SJSA1 (cell line): ENCODE results near the gene HS6ST1. TPM values are rescaled to one million over a fixed set of nuclear protein-coding genes. Genes with fewer than 3 reads are reported as not detected.

Experiments
- DNase-seq, 2 experiments: peaks; one replicate each; pipeline ENCODE4 v3.0.0-alpha.2; 2015 to 2020; ENCODE audit warnings: low spot score in 2 of 2, low read depth in 1 of 2
- H3K27ac ChIP-seq: fragments of 250-450 bp; sonication (Bioruptor Pico); 2 replicates; pipeline ENCODE4 v1.5.1; 2020; ENCODE audit warnings: mild to moderate bottlenecking, moderate library complexity
- H3K27me3 ChIP-seq: fragments of 250-450 bp; sonication (Bioruptor Pico); replicated peaks from 2 replicates; pipeline ENCODE4 v1.5.1; 2020; ENCODE audit warnings: mild to moderate bottlenecking, moderate library complexity
- H3K36me3 ChIP-seq: fragments of 250-450 bp; sonication (Bioruptor Pico); 2 replicates; pipeline ENCODE4 v1.5.1; 2020; ENCODE audit warnings: mild to moderate bottlenecking
- H3K4me1 ChIP-seq: fragments of 250-450 bp; sonication (Bioruptor Pico); replicated peaks from 2 replicates; pipeline ENCODE4 v1.6.1; 2021; ENCODE audit warnings: mild to moderate bottlenecking
- H3K4me3 ChIP-seq: fragments of 250-450 bp; sonication (Bioruptor Pico); 2 replicates; pipeline ENCODE4 v1.5.1; 2020; ENCODE audit warnings: mild to moderate bottlenecking
- H3K9me3 ChIP-seq: fragments of 250-450 bp; sonication (Bioruptor Pico); replicated peaks from 2 replicates; pipeline ENCODE4 v1.5.1; 2020; ENCODE audit warnings: mild to moderate bottlenecking
- total RNA-seq: library from RNA; depleted of rRNA; stranded (reverse); fragments of >200 nt; shearing (Covaris generic); gene quantifications from 2 replicates; pipeline ENCODE4 v1.2.3, GENCODE V29; 2014

The HS6ST1 gene
- total RNA-seq, 1 experiment from 2014 or later: 160 TPM

DNA sequence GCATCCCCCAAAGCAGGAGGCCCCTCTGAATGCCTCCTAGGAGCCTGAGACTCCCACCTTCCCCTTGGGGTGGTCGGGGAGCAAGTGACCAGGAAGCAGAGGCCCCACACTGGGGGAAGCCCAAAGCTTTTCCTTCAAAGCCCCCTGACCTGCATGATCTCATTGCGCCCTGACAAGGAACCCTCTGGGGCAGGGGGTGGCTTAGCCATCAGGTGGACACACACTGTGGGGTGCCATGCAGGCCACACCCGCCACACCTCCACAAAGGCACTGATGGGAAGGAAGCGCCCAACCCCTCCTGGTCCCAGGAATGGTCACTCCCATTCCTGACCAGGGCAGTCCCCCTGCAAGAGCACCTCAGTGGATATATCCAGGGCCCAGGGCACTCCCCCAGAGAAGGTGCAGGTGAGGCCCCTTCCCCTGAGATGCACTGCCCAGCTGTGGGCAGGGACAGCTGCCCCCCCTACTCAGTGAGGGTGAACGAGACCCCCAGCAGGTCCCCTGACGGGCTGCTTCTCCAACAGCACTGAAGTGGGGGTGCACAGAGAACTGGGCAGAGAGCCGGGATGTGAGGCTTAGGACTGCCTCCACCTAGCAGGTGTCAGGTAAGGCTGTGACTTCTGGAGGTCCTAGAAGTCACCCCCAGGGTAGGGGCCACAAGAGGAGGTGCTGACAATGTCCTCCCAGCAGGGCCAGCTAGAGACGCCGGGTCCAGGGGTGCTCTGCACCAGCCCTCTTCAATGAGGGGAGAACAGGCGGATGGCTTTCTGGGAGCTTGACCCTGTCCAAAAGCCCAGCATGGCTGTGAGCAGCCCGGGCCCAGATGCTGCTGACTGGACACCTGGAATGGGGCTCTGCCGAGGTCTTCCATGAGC is 31.5 kb downstream of the HS6ST1 start:
- no peak for DNase-seq
- Histone ChIP-seq H3K36me3 (peaks cover 92% of the 10 kb centered on the region), H3K27me3 (no peaks in the 10 kb centered on the region), H3K9me3 (0 out of 2 replicates have a peak, but pooled peaks cover 5% of the 10 kb centered on the region), H3K27ac (no peak overlapping the region), H3K4me1 (peaks cover 15% of the 10 kb centered on the region), H3K4me3 (no peak overlapping the region)

GRCh38 chr2:128286011-128286721 is 32.5 kb downstream of the HS6ST1 start:
- Histone ChIP-seq H3K4me3 (no peak overlapping the region), H3K27ac (no peak overlapping the region), H3K36me3 (peaks cover 92% of the 10 kb centered on the region), H3K9me3 (0 out of 2 replicates have a peak, but pooled peaks cover 3% of the 10 kb centered on the region), H3K4me1 (peaks cover 15% of the 10 kb centered on the region), H3K27me3 (no peaks in the 10 kb centered on the region)
- no peak for DNase-seq

DNA sequence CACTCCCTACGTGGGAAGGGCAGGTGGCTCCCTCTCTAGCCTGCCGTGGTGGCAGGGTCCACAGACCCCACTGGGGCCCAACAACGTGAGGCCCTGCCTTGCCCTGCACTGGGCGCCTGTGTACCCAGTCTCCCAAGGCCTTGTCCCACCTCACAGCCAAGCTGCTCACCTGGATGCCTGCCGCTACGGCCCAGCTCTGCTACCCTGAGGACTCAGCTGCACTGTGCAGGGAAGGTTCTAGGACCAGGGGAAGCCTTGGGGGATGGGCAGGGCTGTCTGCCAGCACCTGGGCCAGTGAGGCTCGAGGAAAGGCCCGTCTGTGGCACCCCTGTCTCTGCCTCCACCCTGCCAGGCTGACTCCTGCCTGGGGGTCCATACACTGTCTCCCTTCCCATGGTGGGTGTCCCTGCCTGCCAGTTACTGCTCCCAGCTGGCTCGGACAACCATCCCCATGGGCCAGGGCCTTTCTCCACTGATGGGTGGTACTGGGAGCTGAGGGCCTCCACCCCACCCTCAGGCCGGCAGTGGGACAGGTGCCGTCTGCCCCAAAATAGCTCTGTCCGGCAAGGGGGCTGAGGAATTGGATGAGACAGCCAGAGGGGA is 33.2 kb downstream of the HS6ST1 start:
- DNase-seq: no peak
- H3K36me3 ChIP-seq: peaks cover 94% of the 10 kb centered on the region
- H3K9me3 ChIP-seq: 0 out of 2 replicates have a peak, but pooled peaks cover 2% of the 10 kb centered on the region
- H3K4me1 ChIP-seq: peaks cover 15% of the 10 kb centered on the region
- H3K4me3 ChIP-seq: no peak overlapping the region
- no peaks in the 10 kb centered on the region for H3K27me3 ChIP-seq
- no peak overlapping the region for H3K27ac ChIP-seq

DNA sequence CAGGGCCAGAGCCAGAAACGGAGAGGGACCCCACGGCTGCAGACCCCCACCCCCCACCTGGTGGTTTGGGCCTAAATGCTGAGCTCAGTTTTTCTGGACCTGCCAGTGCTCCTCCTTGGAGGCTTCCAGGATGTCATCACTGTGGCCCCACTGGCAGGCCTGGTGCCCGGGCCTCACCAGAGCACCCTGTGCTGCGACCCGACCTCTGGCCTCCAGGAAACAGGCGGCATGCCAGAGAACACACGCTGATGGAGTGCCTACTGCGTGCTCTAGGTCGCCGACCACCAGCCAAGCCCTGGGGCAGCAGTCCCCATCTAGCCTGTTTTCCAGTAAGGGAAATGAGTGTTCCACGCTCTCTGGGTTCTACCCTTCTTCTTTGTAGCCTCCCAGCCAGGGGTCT is 33.8 kb downstream of the HS6ST1 start:
- H3K4me3 ChIP-seq: no peak overlapping the region
- no peak overlapping the region for H3K27ac ChIP-seq
- H3K27me3 ChIP-seq: no peaks in the 10 kb centered on the region
- DNase-seq: no peak
- peaks cover 9% of the 10 kb centered on the region for H3K4me1 ChIP-seq
- no peaks in the 10 kb centered on the region for H3K9me3 ChIP-seq
- H3K36me3 ChIP-seq: peaks cover 94% of the 10 kb centered on the region

GRCh38 chr2:128284037-128284441 is 34.6 kb downstream of the HS6ST1 start:
- no peak overlapping the region for H3K4me3 ChIP-seq
- DNase-seq: no peak
- peaks cover 1% of the 10 kb centered on the region for H3K4me1 ChIP-seq
- H3K36me3 ChIP-seq: peaks cover 92% of the 10 kb centered on the region
- H3K27ac ChIP-seq: no peak overlapping the region
- no peaks in the 10 kb centered on the region for H3K9me3 ChIP-seq
- no peaks in the 10 kb centered on the region for H3K27me3 ChIP-seq

DNA sequence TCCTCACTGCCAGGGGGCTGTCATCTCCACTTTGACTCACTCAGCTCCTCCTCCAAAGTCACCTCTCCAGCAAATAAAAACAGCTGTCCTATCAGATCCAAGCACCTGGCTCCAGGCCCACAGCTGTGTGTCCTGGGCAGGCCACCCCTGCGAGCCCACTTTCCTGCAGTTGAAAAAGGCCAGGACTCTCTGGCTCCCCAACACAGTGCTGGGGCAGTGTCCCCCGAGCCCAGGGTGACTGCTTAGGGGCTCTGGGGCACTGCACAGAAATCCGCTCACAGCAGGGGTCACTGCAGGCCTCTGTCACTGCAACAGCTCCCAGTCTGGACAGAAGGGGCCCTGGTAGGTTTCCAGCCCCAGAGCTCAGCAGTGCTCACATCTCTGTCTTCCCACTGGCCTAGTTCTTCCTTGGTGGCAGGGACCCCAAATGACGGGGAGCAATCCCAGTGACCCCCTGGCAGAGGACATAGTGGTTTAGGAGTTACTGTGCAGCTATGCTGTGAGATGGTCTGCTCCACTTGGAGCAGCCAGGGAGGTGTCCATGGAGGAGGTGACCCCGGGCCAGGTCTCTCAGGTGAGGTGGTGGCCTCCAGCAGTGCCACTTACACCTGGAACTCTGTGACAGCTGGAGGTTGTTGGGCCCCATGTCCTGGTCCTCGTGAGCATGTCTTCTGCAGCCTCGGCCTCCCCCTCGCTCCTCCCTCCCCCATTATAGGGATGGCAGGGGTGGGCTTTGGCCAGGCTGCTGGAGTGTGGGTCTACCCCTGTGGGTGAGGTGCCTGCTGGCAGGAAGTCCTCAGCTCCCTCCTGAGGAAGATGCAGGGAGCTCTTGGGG is 35.5 kb downstream of the HS6ST1 start:
- no peak overlapping the region for H3K27ac ChIP-seq
- H3K36me3 ChIP-seq: peaks cover 92% of the 10 kb centered on the region
- no peak overlapping the region for H3K4me3 ChIP-seq
- no peaks in the 10 kb centered on the region for H3K27me3 ChIP-seq
- no peak for DNase-seq
- no peaks in the 10 kb centered on the region for H3K9me3 ChIP-seq
- H3K4me1 ChIP-seq: no peaks in the 10 kb centered on the region

- Histone ChIP-seq H3K9me3 (no peaks in the 10 kb centered on the region), H3K27ac (no peak overlapping the region), H3K27me3 (no peaks in the 10 kb centered on the region), H3K4me1 (no peaks in the 10 kb centered on the region), H3K4me3 (no peak overlapping the region), H3K36me3 (peaks cover 92% of the 10 kb centered on the region)
- no peak for DNase-seq
Observed at GRCh38 chr2:128282246-128282975, 36.3 kb downstream of the HS6ST1 start.

DNA sequence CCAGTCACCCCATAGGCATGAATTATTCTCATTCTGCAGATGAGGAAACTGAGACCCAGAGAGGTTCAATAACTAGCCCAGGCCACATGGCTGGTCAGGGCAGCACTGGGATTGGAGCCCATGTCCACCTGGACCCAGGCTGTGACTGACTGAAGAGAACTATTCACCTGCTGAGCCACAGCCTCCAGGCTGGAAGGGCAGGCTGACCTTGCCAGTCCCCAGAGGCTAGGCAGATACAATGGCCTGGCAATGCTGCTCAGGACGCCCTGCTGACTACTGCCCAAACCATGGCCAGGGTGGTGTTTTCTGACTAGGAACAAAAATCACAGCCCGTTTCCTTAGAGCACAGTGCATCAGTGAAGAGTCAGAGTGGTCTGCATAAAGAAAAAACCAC is 36.8 kb downstream of the HS6ST1 start:
- no peak for DNase-seq
- no peaks in the 10 kb centered on the region for H3K27me3 ChIP-seq
- H3K4me3 ChIP-seq: no peak overlapping the region
- peaks cover 92% of the 10 kb centered on the region for H3K36me3 ChIP-seq
- H3K27ac ChIP-seq: no peak overlapping the region
- no peaks in the 10 kb centered on the region for H3K4me1 ChIP-seq
- H3K9me3 ChIP-seq: no peaks in the 10 kb centered on the region

DNA sequence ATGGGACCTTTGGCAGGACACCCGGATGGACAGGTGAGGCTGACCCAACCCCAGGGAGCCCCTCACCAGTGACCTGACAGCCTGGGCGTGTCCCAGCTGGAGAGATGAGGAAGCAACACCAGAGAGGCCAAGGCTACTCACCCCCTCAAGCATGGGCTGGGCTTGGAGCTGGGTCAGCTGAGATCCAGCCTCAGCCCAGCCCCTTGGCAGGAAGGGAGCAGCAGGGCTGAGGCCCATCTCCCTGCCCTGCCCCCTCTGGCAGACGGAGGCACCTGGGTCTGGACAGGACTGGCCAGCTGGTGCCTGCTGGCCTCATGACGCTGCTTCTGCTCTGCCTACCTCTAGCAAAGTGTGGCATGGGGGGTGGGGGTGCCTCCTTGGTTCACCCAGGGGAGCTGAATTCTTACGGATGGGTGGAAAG is 37.8 kb downstream of the HS6ST1 start:
- Histone ChIP-seq H3K36me3 (peaks cover 92% of the 10 kb centered on the region), H3K9me3 (no peaks in the 10 kb centered on the region), H3K27me3 (no peaks in the 10 kb centered on the region), H3K4me1 (no peaks in the 10 kb centered on the region), H3K4me3 (no peak overlapping the region), H3K27ac (no peak overlapping the region)
- no peak for DNase-seq

DNA sequence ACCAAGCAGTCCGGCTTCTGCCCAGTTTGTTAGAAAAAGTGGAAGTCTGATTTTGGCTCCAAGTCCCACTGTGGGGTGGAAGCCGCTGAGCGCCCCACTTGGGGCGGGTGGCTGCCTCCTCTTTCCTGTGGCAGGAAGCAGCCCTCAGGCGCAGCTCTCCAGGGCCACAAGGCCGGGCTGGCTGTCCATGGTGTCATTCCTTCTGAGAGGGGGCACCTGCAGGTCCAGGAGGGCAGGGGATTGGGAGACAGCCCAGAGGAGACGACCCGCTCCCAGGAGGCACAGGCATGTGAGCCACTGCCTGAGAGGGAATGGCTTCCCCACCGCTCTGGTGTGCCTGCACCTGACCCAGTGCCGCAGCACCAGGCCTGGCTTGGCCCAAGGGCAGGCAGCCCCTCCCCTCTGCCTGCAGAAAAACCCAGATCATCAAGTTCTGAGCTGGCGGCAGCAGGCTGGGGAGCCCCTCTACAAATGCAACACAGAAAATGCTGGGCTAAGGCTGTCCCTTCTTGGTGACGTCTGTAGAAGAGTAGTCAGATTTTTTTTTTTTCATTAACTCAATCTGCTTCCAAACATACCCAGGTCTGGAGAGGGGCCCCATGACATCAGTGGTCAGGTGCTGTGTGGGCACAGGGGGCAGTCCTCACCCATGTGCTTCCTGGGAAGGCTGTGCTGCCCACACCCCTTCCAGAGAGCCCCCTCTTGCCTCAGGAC is 38.4 kb downstream of the HS6ST1 start:
- H3K4me1 ChIP-seq: no peaks in the 10 kb centered on the region
- no peak overlapping the region for H3K4me3 ChIP-seq
- H3K36me3 ChIP-seq: peaks cover 92% of the 10 kb centered on the region
- DNase-seq: no peak
- H3K9me3 ChIP-seq: peaks cover 4% of the 10 kb centered on the region
- no peak overlapping the region for H3K27ac ChIP-seq
- no peaks in the 10 kb centered on the region for H3K27me3 ChIP-seq

GRCh38 chr2:128279786-128280157 is 38.9 kb downstream of the HS6ST1 start:
- H3K27ac ChIP-seq: no peak overlapping the region
- H3K9me3 ChIP-seq: peaks cover 4% of the 10 kb centered on the region
- H3K4me3 ChIP-seq: no peak overlapping the region
- H3K36me3 ChIP-seq: peaks cover 92% of the 10 kb centered on the region
- no peaks in the 10 kb centered on the region for H3K4me1 ChIP-seq
- no peak for DNase-seq
- H3K27me3 ChIP-seq: no peaks in the 10 kb centered on the region

- H3K27ac ChIP-seq: no peak overlapping the region
- H3K36me3 ChIP-seq: peaks cover 96% of the 10 kb centered on the region
- H3K9me3 ChIP-seq: peaks cover 11% of the 10 kb centered on the region
- no peaks in the 10 kb centered on the region for H3K4me1 ChIP-seq
- no peak for DNase-seq
- no peak overlapping the region for H3K4me3 ChIP-seq
- no peaks in the 10 kb centered on the region for H3K27me3 ChIP-seq
Observed at GRCh38 chr2:128279009-128279408, 39.7 kb downstream of the HS6ST1 start.
